ENCODE data around the gene SCN1B. TPM values are rescaled to one million over a fixed set of nuclear protein-coding genes. Genes with fewer than 3 reads are reported as not detected.

Gene SCN1B
- total RNA-seq, 4 donors from 2014 or later = 8.3 to 15.7 (median 12.8) TPM

DNA sequence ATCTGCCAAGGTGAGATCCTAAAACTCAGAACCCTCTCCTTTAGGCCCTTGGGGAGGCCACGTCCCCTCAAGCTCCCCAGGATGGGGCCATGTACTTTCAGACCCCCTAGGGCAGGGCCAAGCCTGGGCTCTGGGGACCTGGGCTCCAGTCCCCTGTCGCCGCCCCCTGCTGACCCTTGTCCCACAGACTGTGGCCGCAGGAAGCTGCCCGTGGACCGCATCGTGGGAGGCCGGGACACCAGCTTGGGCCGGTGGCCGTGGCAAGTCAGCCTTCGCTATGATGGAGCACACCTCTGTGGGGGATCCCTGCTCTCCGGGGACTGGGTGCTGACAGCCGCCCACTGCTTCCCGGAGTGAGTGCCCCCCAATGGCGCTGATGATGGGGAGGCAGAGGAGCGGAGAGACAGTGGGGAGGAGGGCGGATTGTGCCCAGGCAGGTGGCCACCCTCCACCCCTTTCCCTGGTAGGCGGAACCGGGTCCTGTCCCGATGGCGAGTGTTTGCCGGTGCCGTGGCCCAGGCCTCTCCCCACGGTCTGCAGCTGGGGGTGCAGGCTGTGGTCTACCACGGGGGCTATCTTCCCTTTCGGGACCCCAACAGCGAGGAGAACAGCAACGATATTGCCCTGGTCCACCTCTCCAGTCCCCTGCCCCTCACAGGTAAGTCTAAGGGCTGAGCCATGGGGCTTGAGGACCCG is 30.0 kb downstream of the SCN1B start:
- Histone ChIP-seq H3K27ac (replicated peaks in 1 of 4) (no peak overlapping the region), H3K4me3 (no peak overlapping the region), H3K4me1 (no peaks in the 10 kb centered on the region), H3K9me3 (no peaks in the 10 kb centered on the region), H3K36me3 (no peaks in the 10 kb centered on the region), H3K27me3 (peaks cover 0 to 30% (median 0%) of the 10 kb centered on the region in 4 donors)
- 89% methylated on average over 16 of the region's 29 CpGs for WGBS
- no peak for TF ChIP-seq POLR2A (IDR thresholded peaks at IDR 0.05; ENCODE audit: low read depth)
- TF ChIP-seq EP300 (IDR thresholded peaks at IDR 0.05) = no peak
- TF ChIP-seq, protein P1, sequence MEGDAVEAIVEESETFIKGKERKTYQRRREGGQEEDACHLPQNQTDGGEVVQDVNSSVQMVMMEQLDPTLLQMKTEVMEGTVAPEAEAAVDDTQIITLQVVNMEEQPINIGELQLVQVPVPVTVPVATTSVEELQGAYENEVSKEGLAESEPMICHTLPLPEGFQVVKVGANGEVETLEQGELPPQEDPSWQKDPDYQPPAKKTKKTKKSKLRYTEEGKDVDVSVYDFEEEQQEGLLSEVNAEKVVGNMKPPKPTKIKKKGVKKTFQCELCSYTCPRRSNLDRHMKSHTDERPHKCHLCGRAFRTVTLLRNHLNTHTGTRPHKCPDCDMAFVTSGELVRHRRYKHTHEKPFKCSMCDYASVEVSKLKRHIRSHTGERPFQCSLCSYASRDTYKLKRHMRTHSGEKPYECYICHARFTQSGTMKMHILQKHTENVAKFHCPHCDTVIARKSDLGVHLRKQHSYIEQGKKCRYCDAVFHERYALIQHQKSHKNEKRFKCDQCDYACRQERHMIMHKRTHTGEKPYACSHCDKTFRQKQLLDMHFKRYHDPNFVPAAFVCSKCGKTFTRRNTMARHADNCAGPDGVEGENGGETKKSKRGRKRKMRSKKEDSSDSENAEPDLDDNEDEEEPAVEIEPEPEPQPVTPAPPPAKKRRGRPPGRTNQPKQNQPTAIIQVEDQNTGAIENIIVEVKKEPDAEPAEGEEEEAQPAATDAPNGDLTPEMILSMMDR (IDR thresholded peaks at IDR 0.05) = no peak
- TF ChIP-seq POLR2AphosphoS5 (IDR thresholded peaks at IDR 0.05) = no peak
- intact Hi-C loops (cut with DNase I) = no loop called here
- no peak for DNase-seq (ENCODE audit: extremely low spot score)

DNA sequence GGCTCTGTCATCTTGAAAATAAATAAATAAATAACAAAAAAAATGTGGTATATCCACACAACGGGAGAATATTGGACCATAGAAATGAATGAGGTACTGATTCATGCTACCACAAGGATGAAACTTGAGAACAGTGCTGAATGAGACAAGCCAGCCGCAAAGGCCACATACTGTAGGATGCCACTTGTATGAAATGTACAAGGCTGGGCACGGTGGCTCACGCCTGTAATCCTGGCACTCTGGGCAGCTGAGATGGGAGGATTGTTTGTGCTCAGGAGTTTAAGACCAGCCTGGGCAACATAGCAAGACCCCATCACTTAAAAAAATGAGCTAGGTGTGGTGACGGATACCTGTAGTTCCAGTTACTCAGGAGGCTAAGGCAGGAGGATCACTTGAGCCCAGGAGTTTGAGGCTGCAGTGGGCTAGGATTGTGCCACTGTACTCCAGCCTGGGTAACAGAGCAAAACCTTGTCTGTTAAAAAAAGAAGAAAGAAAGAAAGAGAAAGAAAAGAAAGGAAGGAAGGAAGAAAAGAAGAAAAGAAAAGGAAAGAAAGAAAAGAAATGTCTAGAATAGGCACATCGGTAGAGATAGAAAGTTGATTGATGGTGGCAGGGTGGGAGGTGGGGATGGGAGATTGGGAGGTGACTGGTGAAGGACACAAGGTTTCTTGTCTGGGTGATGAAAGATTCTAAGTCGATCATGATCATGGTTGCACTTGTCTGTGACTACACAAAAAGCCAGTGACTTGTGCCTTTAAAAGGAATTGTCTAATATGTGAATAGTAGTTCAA is 31.5 kb downstream of the SCN1B start:
- intact Hi-C loops (cut with DNase I) = no loop called here

DNA sequence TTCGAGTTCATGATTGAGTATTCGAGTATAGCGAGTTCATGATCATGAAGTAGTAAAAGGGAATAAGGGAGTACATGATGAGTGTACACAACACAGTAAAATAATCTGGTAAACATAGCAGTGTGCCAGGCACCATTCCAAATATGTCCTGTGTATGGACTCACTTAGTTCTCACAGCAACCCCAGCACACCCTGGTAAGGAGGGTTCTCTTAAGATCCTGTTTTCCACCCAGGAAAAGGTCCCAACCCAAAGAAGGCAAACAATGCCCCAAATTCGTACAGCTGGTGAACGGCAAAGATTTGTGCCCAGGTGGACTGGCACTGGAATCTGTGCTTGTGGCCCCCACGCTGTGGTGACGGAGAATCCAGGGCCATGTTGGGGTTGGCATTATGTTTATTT is 32.7 kb downstream of the SCN1B start:
- no peak overlapping the region for H3K27ac ChIP-seq (replicated peaks in 1 of 4)
- H3K27me3 ChIP-seq = peaks cover 0 to 30% (median 0%) of the 10 kb centered on the region in 4 donors
- H3K4me3 ChIP-seq = no peak overlapping the region
- TF ChIP-seq POLR2A (IDR thresholded peaks at IDR 0.05; ENCODE audit: low read depth) (no peak), EP300 (IDR thresholded peaks at IDR 0.05) (no peak), POLR2AphosphoS5 (IDR thresholded peaks at IDR 0.05) (no peak)
- TF ChIP-seq, protein P1 (IDR thresholded peaks at IDR 0.05) = no peak
- H3K9me3 ChIP-seq = no peaks in the 10 kb centered on the region
- intact Hi-C loops (cut with DNase I) = no loop called here
- DNase-seq (ENCODE audit: extremely low spot score) = no peak
- 89% methylated on average over 7 of the region's 7 CpGs for WGBS
- no peaks in the 10 kb centered on the region for H3K36me3 ChIP-seq
- peaks cover 0 to 4% (median 2%) of the 10 kb centered on the region in 4 donors for H3K4me1 ChIP-seq

More for the DNA sequence above, 31.5 kb downstream of the SCN1B start:
- H3K36me3 ChIP-seq = no peaks in the 10 kb centered on the region
- WGBS = 72% methylated on average over 7 of the region's 7 CpGs
- TF ChIP-seq POLR2A (IDR thresholded peaks at IDR 0.05; ENCODE audit: low read depth) (no peak), EP300 (IDR thresholded peaks at IDR 0.05) (no peak)
- no peak overlapping the region for H3K4me3 ChIP-seq
- peaks cover 0 to under 1% (median 0%) of the 10 kb centered on the region in 4 donors for H3K4me1 ChIP-seq
- no peak overlapping the region for H3K27ac ChIP-seq (replicated peaks in 1 of 4)
- no peaks in the 10 kb centered on the region for H3K9me3 ChIP-seq
- peaks cover 0 to 30% (median 0%) of the 10 kb centered on the region in 4 donors for H3K27me3 ChIP-seq
- no peak for DNase-seq (ENCODE audit: extremely low spot score)

DNA sequence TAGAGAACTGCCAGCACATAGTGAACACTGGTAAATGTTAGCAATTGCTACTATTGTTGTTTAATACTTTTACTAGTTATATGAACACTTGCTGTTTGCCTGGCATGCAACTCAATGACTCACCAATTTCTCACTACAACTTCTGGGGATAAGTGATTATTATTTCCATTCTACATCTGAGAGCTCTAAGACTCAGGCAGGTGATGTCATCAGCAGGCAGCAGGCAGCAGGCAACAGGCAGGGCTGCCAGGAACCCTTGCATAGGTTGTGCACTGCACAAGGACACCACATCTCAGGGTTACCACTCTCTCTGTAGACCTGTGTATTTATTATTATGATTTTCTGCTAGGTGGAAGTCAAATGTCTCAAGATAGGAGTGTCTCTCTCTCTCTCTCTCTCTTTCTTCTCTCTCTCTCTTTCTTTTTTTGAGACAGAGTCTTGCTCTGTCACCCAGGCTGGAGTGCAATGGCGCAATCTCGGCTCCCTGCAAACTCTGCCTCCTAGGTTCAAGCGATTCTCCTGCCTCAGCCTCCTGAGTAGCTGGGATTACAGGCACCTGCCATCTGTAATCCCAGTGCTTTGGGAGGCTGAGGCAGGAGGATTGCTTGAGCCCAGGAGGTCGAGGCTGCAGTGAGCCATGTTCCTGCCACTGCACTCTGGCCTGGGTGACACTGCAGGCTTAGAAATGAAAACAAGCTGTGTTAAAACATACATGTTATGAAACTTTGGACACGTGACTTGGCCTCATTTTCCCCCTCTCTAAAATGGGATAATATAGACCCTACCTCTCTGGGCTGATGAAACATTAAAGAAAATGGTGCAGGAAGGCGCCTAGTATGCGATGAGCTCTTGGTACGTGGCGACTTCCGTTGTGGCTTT is 33.9 kb downstream of the SCN1B start:
- no peak overlapping the region for H3K4me3 ChIP-seq
- TF ChIP-seq POLR2A (IDR thresholded peaks at IDR 0.05; ENCODE audit: low read depth) = no peak
- TF ChIP-seq POLR2AphosphoS5 (IDR thresholded peaks at IDR 0.05) = no peak
- no peak for TF ChIP-seq EP300 (IDR thresholded peaks at IDR 0.05)
- TF ChIP-seq, protein P1 (IDR thresholded peaks at IDR 0.05) = no peak
- no peaks in the 10 kb centered on the region for H3K36me3 ChIP-seq
- no peak for DNase-seq (ENCODE audit: extremely low spot score)
- intact Hi-C loops (cut with DNase I) = no loop called here
- no peaks in the 10 kb centered on the region for H3K9me3 ChIP-seq
- H3K4me1 ChIP-seq = peaks cover 0 to 4% (median 2%) of the 10 kb centered on the region in 4 donors
- H3K27ac ChIP-seq (replicated peaks in 1 of 4) = no peak overlapping the region
- 85% methylated on average over 10 of the region's 10 CpGs for WGBS
- peaks cover 0 to 36% (median 0%) of the 10 kb centered on the region in 4 donors for H3K27me3 ChIP-seq
